BLaER1 treated with 17β-estradiol and CSF1 and Interleukin-3, amounts not matched to agents 10 nM and 100 nM (cell line): Measurements from ENCODE around the gene ACVRL1.

ENCODE experiments used
- H3K27ac ChIP-seq, 11 experiments: shearing (Covaris generic); formaldehyde crosslinking; 2 replicates each; pipeline ENCODE4 v1.8.1; 2022
- H3K27me3 ChIP-seq, 11 experiments: shearing (Covaris generic); formaldehyde crosslinking; 2 replicates each; pipeline ENCODE4 v1.8.1; 2022
- H3K36me3 ChIP-seq, 11 experiments: shearing (Covaris generic); formaldehyde crosslinking; 2 replicates each; pipeline ENCODE4 v1.8.1; 2022
- H3K4me1 ChIP-seq, 10 experiments: shearing (Covaris generic); formaldehyde crosslinking; 2 replicates each; pipeline ENCODE4 v1.8.1; 2022
- H3K4me2 ChIP-seq, 11 experiments: shearing (Covaris generic); formaldehyde crosslinking; 2 replicates each; pipeline ENCODE4 v1.8.1; 2022
- H3K4me3 ChIP-seq, 10 experiments: shearing (Covaris generic); formaldehyde crosslinking; 2 replicates each; pipeline ENCODE4 v1.8.1; 2022
- H3K9ac ChIP-seq, 11 experiments: shearing (Covaris generic); formaldehyde crosslinking; 2 replicates each; pipeline ENCODE4 v1.8.1; 2022
- H3K9me3 ChIP-seq, 11 experiments: shearing (Covaris generic); formaldehyde crosslinking; replicated peaks in 1 of 11; 2 replicates each; pipeline ENCODE4 v1.8.1; 2022
- H4K20me1 ChIP-seq, 11 experiments: shearing (Covaris generic); formaldehyde crosslinking; 2 replicates each; pipeline ENCODE4 v1.8.1; 2022
- Cebpa-rat ChIP-seq, 11 experiments: shearing (Covaris generic); IDR thresholded peaks; 2 replicates each; pipeline ENCODE4 v1.8.1; 2022

ACVRL1 gene

GRCh38 chr12:51866324-51866723 lies 41.0 kb upstream of the ACVRL1 start:
- Histone ChIP-seq H4K20me1 (no peaks in the 10 kb centered on the region; a peak in 1 of 22 replicates), H3K27ac (no peak overlapping the region)

GRCh38 chr12:51866762-51867161 lies 40.5 kb upstream of the ACVRL1 start:
- no peak for TF ChIP-seq Cebpa-rat (IDR thresholded peaks at IDR 0.05)
- peak overlapping the region in 7 of 11 experiments; percentile 9 to 99 (median 96); a peak in 7 of 22 replicates for H3K4me2 ChIP-seq
- no peaks in the 10 kb centered on the region for H4K20me1 ChIP-seq
- no peaks in the 10 kb centered on the region for H3K36me3 ChIP-seq
- H3K27ac ChIP-seq, result no peak overlapping the region
- H3K27me3 ChIP-seq, result peaks cover 27 to 55% (median 42%) of the 10 kb centered on the region in 11 experiments
- H3K4me1 ChIP-seq, result peaks cover 71 to 95% (median 90%) of the 10 kb centered on the region in 10 experiments
- no peak overlapping the region for H3K9ac ChIP-seq
- H3K4me3 ChIP-seq, result no peak overlapping the region
- no peaks in the 10 kb centered on the region for H3K9me3 ChIP-seq

More at GRCh38 chr12:51866324-51866723, 41.0 kb upstream of the ACVRL1 start:
- H3K4me1 ChIP-seq, result peaks cover 68 to 91% (median 86%) of the 10 kb centered on the region in 10 experiments
- no peaks in the 10 kb centered on the region for H3K9me3 ChIP-seq
- H3K4me2 ChIP-seq, result peak overlapping the region in 8 of 11 experiments; percentile 3 to 99 (median 98); a peak in 10 of 22 replicates
- H3K9ac ChIP-seq, result no peak overlapping the region
- TF ChIP-seq Cebpa-rat (IDR thresholded peaks at IDR 0.05), result no peak
- peaks cover 27 to 55% (median 42%) of the 10 kb centered on the region in 11 experiments for H3K27me3 ChIP-seq
- H3K4me3 ChIP-seq, result no peak overlapping the region
- no peaks in the 10 kb centered on the region for H3K36me3 ChIP-seq

GRCh38 chr12:51867371-51867770 lies 39.9 kb upstream of the ACVRL1 start:
- Histone ChIP-seq H3K36me3 (no peaks in the 10 kb centered on the region), H4K20me1 (no peaks in the 10 kb centered on the region), H3K9ac (no peak overlapping the region), H3K4me3 (no peak overlapping the region), H3K4me2 (peak overlapping the region in 9 of 11 experiments; percentile 9 to 99 (median 96); a peak in 12 of 22 replicates), H3K27me3 (peaks cover 27 to 55% (median 40%) of the 10 kb centered on the region in 11 experiments), H3K4me1 (peaks cover 70 to 100% (median 92%) of the 10 kb centered on the region in 10 experiments), H3K27ac (no peak overlapping the region), H3K9me3 (no peaks in the 10 kb centered on the region)
- no peak for TF ChIP-seq Cebpa-rat (IDR thresholded peaks at IDR 0.05)

GRCh38 chr12:51867796-51868428 lies 39.4 kb upstream of the ACVRL1 start:
- Histone ChIP-seq H3K36me3 (no peaks in the 10 kb centered on the region), H3K27me3 (peaks cover 27 to 55% (median 40%) of the 10 kb centered on the region in 11 experiments), H3K9ac (peak overlapping the region in 2 of 11 experiments; percentile 11 to 71; a peak in 2 of 22 replicates), H3K4me3 (no peak overlapping the region), H3K4me2 (peak overlapping the region; percentile 88 to 99 (median 96); a peak in 21 of 22 replicates), H3K27ac (no peak overlapping the region), H3K9me3 (no peaks in the 10 kb centered on the region), H3K4me1 (peaks cover 65 to 96% (median 87%) of the 10 kb centered on the region in 10 experiments), H4K20me1 (no peaks in the 10 kb centered on the region)
- TF ChIP-seq Cebpa-rat (IDR thresholded peaks at IDR 0.05), result no peak

GRCh38 chr12:51868821-51869495 lies 38.3 kb upstream of the ACVRL1 start:
- no peaks in the 10 kb centered on the region for H3K9me3 ChIP-seq
- no peaks in the 10 kb centered on the region for H3K36me3 ChIP-seq
- no peak for TF ChIP-seq Cebpa-rat (IDR thresholded peaks at IDR 0.05)
- H3K9ac ChIP-seq, result peak overlapping the region; percentile 45 to 74 (median 65); a peak in 20 of 22 replicates
- H4K20me1 ChIP-seq, result no peaks in the 10 kb centered on the region
- peaks cover 26 to 53% (median 40%) of the 10 kb centered on the region in 11 experiments for H3K27me3 ChIP-seq
- H3K4me3 ChIP-seq, result peak overlapping the region; percentile 20 to 66 (median 51); a peak in 19 of 20 replicates
- peak overlapping the region; percentile 34 to 71 (median 54); a peak in 17 of 22 replicates for H3K27ac ChIP-seq
- peak overlapping the region; percentile 88 to 99 (median 96) for H3K4me2 ChIP-seq
- peaks cover 54 to 86% (median 77%) of the 10 kb centered on the region in 10 experiments for H3K4me1 ChIP-seq

DNA sequence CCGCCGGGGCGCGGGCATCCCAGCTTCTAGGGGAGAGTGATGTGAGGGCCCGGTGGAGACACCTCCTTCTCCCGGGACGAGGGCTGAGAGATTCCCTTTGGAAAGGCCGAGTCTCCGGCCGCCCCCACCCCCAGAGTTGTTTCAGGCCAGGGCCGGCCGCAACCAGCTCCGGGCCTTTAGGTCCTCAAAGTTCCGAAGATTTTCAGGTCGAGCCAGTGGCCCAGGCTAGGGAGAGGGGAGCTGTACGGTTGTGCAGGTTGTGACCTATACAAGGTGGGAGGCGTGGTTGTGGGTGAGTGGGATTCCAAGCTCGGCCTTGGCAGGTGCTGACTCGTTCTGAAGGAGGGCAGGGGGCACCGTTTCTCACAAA lies 37.8 kb upstream of the ACVRL1 start:
- Histone ChIP-seq H3K36me3 (no peaks in the 10 kb centered on the region), H3K9ac (peak overlapping the region; percentile 45 to 74 (median 65); a peak in 21 of 22 replicates), H4K20me1 (no peaks in the 10 kb centered on the region), H3K4me1 (peaks cover 49 to 81% (median 72%) of the 10 kb centered on the region in 10 experiments), H3K27me3 (peaks cover 21 to 48% (median 36%) of the 10 kb centered on the region in 11 experiments), H3K27ac (peak overlapping the region; percentile 34 to 71 (median 54); a peak in 18 of 22 replicates), H3K4me3 (peak overlapping the region; percentile 20 to 66 (median 51); a peak in 19 of 20 replicates), H3K9me3 (no peaks in the 10 kb centered on the region), H3K4me2 (peak overlapping the region; percentile 88 to 99 (median 96))
- TF ChIP-seq Cebpa-rat (IDR thresholded peaks at IDR 0.05), result no peak

DNA sequence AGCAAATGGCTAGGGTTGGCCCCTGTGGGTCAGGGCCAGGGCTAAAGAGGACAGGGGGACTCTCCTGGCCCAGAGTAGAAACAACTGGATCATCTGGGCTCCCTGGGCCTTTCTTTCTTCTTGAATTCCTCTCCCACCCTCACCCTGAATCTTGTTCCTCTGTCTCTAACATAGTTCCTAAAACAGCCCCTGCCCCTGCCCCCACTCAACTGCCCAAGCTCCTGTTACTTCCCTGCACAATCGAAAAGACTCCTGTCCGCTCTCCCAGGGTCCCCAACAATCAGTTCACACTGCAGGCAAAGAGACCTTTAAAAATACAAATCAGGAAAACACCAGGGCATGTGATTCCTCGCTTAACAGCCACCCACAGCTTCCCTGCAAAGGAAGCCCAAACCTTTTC lies 37.4 kb upstream of the ACVRL1 start:
- H3K27me3 ChIP-seq, result peaks cover 17 to 44% (median 32%) of the 10 kb centered on the region in 11 experiments
- peaks cover 45 to 76% (median 67%) of the 10 kb centered on the region in 10 experiments for H3K4me1 ChIP-seq
- peak overlapping the region; percentile 88 to 99 (median 96) for H3K4me2 ChIP-seq
- no peak for TF ChIP-seq Cebpa-rat (IDR thresholded peaks at IDR 0.05)
- no peaks in the 10 kb centered on the region for H3K9me3 ChIP-seq
- H3K9ac ChIP-seq, result peak overlapping the region; percentile 45 to 74 (median 65); a peak in 18 of 22 replicates
- H3K36me3 ChIP-seq, result no peaks in the 10 kb centered on the region
- no peaks in the 10 kb centered on the region for H4K20me1 ChIP-seq
- peak overlapping the region; percentile 34 to 71 (median 54); a peak in 18 of 22 replicates for H3K27ac ChIP-seq
- peak overlapping the region in 6 of 10 experiments; percentile 29 to 66 (median 52); a peak in 11 of 20 replicates for H3K4me3 ChIP-seq

- no peaks in the 10 kb centered on the region for H3K9me3 ChIP-seq
- H3K4me1 ChIP-seq, result peaks cover 39 to 72% (median 61%) of the 10 kb centered on the region in 10 experiments
- H3K4me2 ChIP-seq, result peak overlapping the region; percentile 88 to 99 (median 96)
- peak overlapping the region in 6 of 11 experiments; percentile 52 to 71 (median 66); a peak in 8 of 22 replicates for H3K27ac ChIP-seq
- H4K20me1 ChIP-seq, result no peaks in the 10 kb centered on the region
- peaks cover 16 to 38% (median 27%) of the 10 kb centered on the region in 11 experiments; a peak in 21 of 22 replicates for H3K27me3 ChIP-seq
- H3K9ac ChIP-seq, result peak overlapping the region in 3 of 11 experiments; percentile 68 to 72 (median 71); a peak in 5 of 22 replicates
- H3K36me3 ChIP-seq, result no peaks in the 10 kb centered on the region
- TF ChIP-seq Cebpa-rat (IDR thresholded peaks at IDR 0.05), result no peak
- no peak overlapping the region for H3K4me3 ChIP-seq
These were observed 36.8 kb upstream of the ACVRL1 start for GRCh38 chr12:51870504-51870903.

DNA sequence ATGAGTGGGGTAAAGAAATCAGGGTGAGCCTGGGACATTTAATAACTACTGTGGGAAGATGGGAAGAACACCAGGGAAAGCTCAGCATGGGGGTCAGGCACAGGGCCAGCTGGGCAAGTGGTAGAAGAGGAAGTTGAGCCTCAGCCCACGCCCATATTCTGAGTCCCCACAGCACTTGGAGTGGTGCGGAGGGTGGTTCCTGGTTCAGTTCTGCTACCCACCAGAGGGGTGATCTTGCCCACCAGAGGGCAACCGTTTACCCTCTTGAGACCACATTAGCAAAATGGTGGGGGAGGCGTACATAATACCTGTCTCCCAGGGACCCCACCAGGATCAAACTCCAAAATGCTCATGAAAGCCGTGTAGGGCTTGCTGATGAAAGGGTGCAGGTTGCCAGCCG lies 36.2 kb upstream of the ACVRL1 start:
- H3K27ac ChIP-seq, result peak overlapping the region in 3 of 11 experiments; percentile 7 to 14 (median 10); a peak in 3 of 22 replicates
- no peak overlapping the region for H3K4me3 ChIP-seq
- TF ChIP-seq Cebpa-rat (IDR thresholded peaks at IDR 0.05), result no peak
- H3K4me1 ChIP-seq, result peaks cover 36 to 66% (median 55%) of the 10 kb centered on the region in 10 experiments
- no peaks in the 10 kb centered on the region for H3K36me3 ChIP-seq
- H3K9me3 ChIP-seq, result no peaks in the 10 kb centered on the region
- H3K9ac ChIP-seq, result no peak overlapping the region
- H3K27me3 ChIP-seq, result peaks cover 14 to 34% (median 25%) of the 10 kb centered on the region in 11 experiments; a peak in 21 of 22 replicates
- peak overlapping the region; percentile 88 to 99 (median 96) for H3K4me2 ChIP-seq
- no peaks in the 10 kb centered on the region for H4K20me1 ChIP-seq
